ENCODE results near the gene ZBTB46. TPM values are rescaled to one million over a fixed set of nuclear protein-coding genes. Genes with fewer than 3 reads are reported as not detected.

The ZBTB46 gene
- total and polyA plus RNA-seq, 5 donors from 2014 or later, result 0.03 to 0.49 (median 0.09) TPM; not detected in 2

- DNase-seq (no peak), ATAC-seq (ENCODE audit: low read depth in 2 of 2) (no peak)
- H3K27ac Mint-ChIP-seq, result peak overlapping the region in 1 of 3 donors; percentile 20
- peaks cover 4% of the 10 kb centered on the region for H3K36me3 Mint-ChIP-seq
- H3K9me3 ChIP-seq (ENCODE audit: control insufficient read depth in 2 of 2, low read length in 2 of 2), result no peaks in the 10 kb centered on the region
- no peaks in the 10 kb centered on the region for H3K27me3 Mint-ChIP-seq
- no peaks in the 10 kb centered on the region for H3K27me3 ChIP-seq (ENCODE audit: control insufficient read depth, insufficient read depth, low read length)
- no peaks in the 10 kb centered on the region for H3K9me3 Mint-ChIP-seq
- peaks cover 24% of the 10 kb centered on the region for H3K36me3 ChIP-seq (ENCODE audit: control insufficient read depth, insufficient read depth, low read length)
- H3K27ac ChIP-seq (ENCODE audit: insufficient read depth, low read length, poor library complexity, severe bottlenecking), result no peak overlapping the region
- no peak overlapping the region for H3K4me3 Mint-ChIP-seq
- H3K4me1 ChIP-seq (ENCODE audit: control insufficient read depth, insufficient read depth, low read length, poor library complexity, severe bottlenecking), result peaks cover 15% of the 10 kb centered on the region
- H3K4me3 ChIP-seq (ENCODE audit: low read depth, low read length), result no peak overlapping the region
- peaks cover 5 to 21% (median 9%) of the 10 kb centered on the region in 4 donors for H3K4me1 Mint-ChIP-seq
Observed at GRCh38 chr20:63702751-63703470, 128.2 kb downstream of the ZBTB46 start.

- no peak overlapping the region for H3K4me3 ChIP-seq (ENCODE audit: low read depth, low read length)
- Mint-ChIP-seq H3K4me1 (peaks cover 5 to 24% (median 9%) of the 10 kb centered on the region in 4 donors), H3K4me3 (no peak overlapping the region), H3K36me3 (peaks cover 4% of the 10 kb centered on the region), H3K27ac (peak overlapping the region in 1 of 3 donors; percentile 48), H3K9me3 (no peaks in the 10 kb centered on the region), H3K27me3 (no peaks in the 10 kb centered on the region)
- DNase-seq, result no peak
- peaks cover 18% of the 10 kb centered on the region for H3K4me1 ChIP-seq (ENCODE audit: control insufficient read depth, insufficient read depth, low read length, poor library complexity, severe bottlenecking)
- peaks cover 24% of the 10 kb centered on the region for H3K36me3 ChIP-seq (ENCODE audit: control insufficient read depth, insufficient read depth, low read length)
- no peak overlapping the region for H3K27ac ChIP-seq (ENCODE audit: insufficient read depth, low read length, poor library complexity, severe bottlenecking)
- no peaks in the 10 kb centered on the region for H3K9me3 ChIP-seq (ENCODE audit: control insufficient read depth in 2 of 2, low read length in 2 of 2)
- H3K27me3 ChIP-seq (ENCODE audit: control insufficient read depth, insufficient read depth, low read length), result no peaks in the 10 kb centered on the region
- ATAC-seq (ENCODE audit: low read depth in 2 of 2), result no peak
Observed at GRCh38 chr20:63702036-63702665, 128.9 kb downstream of the ZBTB46 start.

GRCh38 chr20:63701329-63702035 lies 129.6 kb downstream of the ZBTB46 start:
- no peaks in the 10 kb centered on the region for H3K27me3 ChIP-seq (ENCODE audit: control insufficient read depth, insufficient read depth, low read length)
- no peak overlapping the region for H3K27ac ChIP-seq (ENCODE audit: insufficient read depth, low read length, poor library complexity, severe bottlenecking)
- H3K4me3 ChIP-seq (ENCODE audit: low read depth, low read length), result no peak overlapping the region
- H3K36me3 Mint-ChIP-seq, result peaks cover 4% of the 10 kb centered on the region
- H3K9me3 ChIP-seq (ENCODE audit: control insufficient read depth in 2 of 2, low read length in 2 of 2), result no peaks in the 10 kb centered on the region
- no peak overlapping the region for H3K4me3 Mint-ChIP-seq
- H3K9me3 Mint-ChIP-seq, result no peaks in the 10 kb centered on the region
- H3K4me1 Mint-ChIP-seq, result peaks cover 0 to 20% (median 5%) of the 10 kb centered on the region in 4 donors
- H3K36me3 ChIP-seq (ENCODE audit: control insufficient read depth, insufficient read depth, low read length), result peaks cover 24% of the 10 kb centered on the region
- ATAC-seq (ENCODE audit: low read depth in 2 of 2), result no peak
- no peak overlapping the region for H3K27ac Mint-ChIP-seq
- no peaks in the 10 kb centered on the region for H3K27me3 Mint-ChIP-seq
- no peak for DNase-seq
- peaks cover 18% of the 10 kb centered on the region for H3K4me1 ChIP-seq (ENCODE audit: control insufficient read depth, insufficient read depth, low read length, poor library complexity, severe bottlenecking)

- H3K27me3 Mint-ChIP-seq, result no peaks in the 10 kb centered on the region
- ATAC-seq (ENCODE audit: low read depth in 2 of 2), result no peak
- peaks cover 4% of the 10 kb centered on the region for H3K36me3 Mint-ChIP-seq
- Histone ChIP-seq H3K36me3 (ENCODE audit: control insufficient read depth, insufficient read depth, low read length) (peaks cover 20% of the 10 kb centered on the region), H3K27me3 (ENCODE audit: control insufficient read depth, insufficient read depth, low read length) (no peaks in the 10 kb centered on the region), H3K4me1 (ENCODE audit: control insufficient read depth, insufficient read depth, low read length, poor library complexity, severe bottlenecking) (peaks cover 18% of the 10 kb centered on the region), H3K27ac (ENCODE audit: insufficient read depth, low read length, poor library complexity, severe bottlenecking) (no peak overlapping the region), H3K9me3 (ENCODE audit: control insufficient read depth in 2 of 2, low read length in 2 of 2) (no peaks in the 10 kb centered on the region), H3K4me3 (ENCODE audit: low read depth, low read length) (no peak overlapping the region)
- H3K27ac Mint-ChIP-seq, result no peak overlapping the region
- no peak overlapping the region for H3K4me3 Mint-ChIP-seq
- DNase-seq, result no peak
- H3K4me1 Mint-ChIP-seq, result peaks cover 0 to 22% (median 4%) of the 10 kb centered on the region in 4 donors
- peaks cover 0 to 2% (median 0%) of the 10 kb centered on the region in 7 donors for H3K9me3 Mint-ChIP-seq
Observed at GRCh38 chr20:63701051-63701328, 130.1 kb downstream of the ZBTB46 start.

- no peak overlapping the region for H3K4me3 Mint-ChIP-seq
- no peaks in the 10 kb centered on the region for H3K27me3 Mint-ChIP-seq
- H3K9me3 Mint-ChIP-seq, result peaks cover 0 to 2% (median 0%) of the 10 kb centered on the region in 7 donors
- Histone ChIP-seq H3K9me3 (ENCODE audit: control insufficient read depth in 2 of 2, low read length in 2 of 2) (no peaks in the 10 kb centered on the region), H3K4me1 (ENCODE audit: control insufficient read depth, insufficient read depth, low read length, poor library complexity, severe bottlenecking) (peaks cover 17% of the 10 kb centered on the region), H3K4me3 (ENCODE audit: low read depth, low read length) (no peak overlapping the region), H3K36me3 (ENCODE audit: control insufficient read depth, insufficient read depth, low read length) (peaks cover 14% of the 10 kb centered on the region), H3K27ac (ENCODE audit: insufficient read depth, low read length, poor library complexity, severe bottlenecking) (no peak overlapping the region), H3K27me3 (ENCODE audit: control insufficient read depth, insufficient read depth, low read length) (no peaks in the 10 kb centered on the region)
- ATAC-seq (ENCODE audit: low read depth in 2 of 2), result no peak
- peak overlapping the region in 1 of 3 donors; percentile 66 for H3K27ac Mint-ChIP-seq
- H3K36me3 Mint-ChIP-seq, result peaks cover 4% of the 10 kb centered on the region
- H3K4me1 Mint-ChIP-seq, result peaks cover 0 to 18% (median 4%) of the 10 kb centered on the region in 4 donors
- no peak for DNase-seq
Observed at GRCh38 chr20:63700199-63701050, 130.6 kb downstream of the ZBTB46 start.

GRCh38 chr20:63699466-63700198 lies 131.4 kb downstream of the ZBTB46 start:
- no peaks in the 10 kb centered on the region for H3K36me3 Mint-ChIP-seq
- no peak overlapping the region for H3K4me3 Mint-ChIP-seq
- ATAC-seq (ENCODE audit: low read depth in 2 of 2) (no peak), DNase-seq (no peak)
- no peaks in the 10 kb centered on the region for H3K27me3 Mint-ChIP-seq
- Histone ChIP-seq H3K4me3 (ENCODE audit: low read depth, low read length) (no peak overlapping the region), H3K27me3 (ENCODE audit: control insufficient read depth, insufficient read depth, low read length) (no peaks in the 10 kb centered on the region), H3K27ac (ENCODE audit: insufficient read depth, low read length, poor library complexity, severe bottlenecking) (no peak overlapping the region), H3K4me1 (ENCODE audit: control insufficient read depth, insufficient read depth, low read length, poor library complexity, severe bottlenecking) (peaks cover 17% of the 10 kb centered on the region), H3K9me3 (ENCODE audit: control insufficient read depth in 2 of 2, low read length in 2 of 2) (no peaks in the 10 kb centered on the region), H3K36me3 (ENCODE audit: control insufficient read depth, insufficient read depth, low read length) (peaks cover 7% of the 10 kb centered on the region)
- peak overlapping the region in 2 of 3 donors; percentile 59 to 60 for H3K27ac Mint-ChIP-seq
- H3K4me1 Mint-ChIP-seq, result peaks cover 0 to 14% (median 0%) of the 10 kb centered on the region in 4 donors
- H3K9me3 Mint-ChIP-seq, result peaks cover 0 to 2% (median 0%) of the 10 kb centered on the region in 7 donors
